H9 (cell line): ENCODE results near the gene SEMA5A. TPM values are rescaled to one million over a fixed set of nuclear protein-coding genes. Genes with fewer than 3 reads are reported as not detected.

Experiments used
- DNase-seq: peaks from one replicate; pipeline ENCODE4 v3.0.0-alpha.2; 2017
- H2AFZ ChIP-seq: one replicate; pipeline ENCODE4 v1.6.1; 2013; ENCODE audit warnings: mild to moderate bottlenecking, low read length, control low read depth, moderate library complexity
- H2AK5ac ChIP-seq: 2 replicates; pipeline ENCODE4 v1.6.1; 2013; ENCODE audit warnings: low read length, control low read depth, mixed read lengths; ENCODE audit not compliant: insufficient read length
- H2BK120ac ChIP-seq: one replicate; pipeline ENCODE4 v1.6.1; 2013; ENCODE audit warnings: low read depth, mild to moderate bottlenecking, low read length, control low read depth, inconsistent platforms; ENCODE audit not compliant: poor library complexity, severe bottlenecking
- H2BK12ac ChIP-seq: 2 replicates; pipeline ENCODE4 v1.6.1; 2013; ENCODE audit warnings: low read length, control low read depth, mixed read lengths, low read depth; ENCODE audit not compliant: insufficient read length
- H2BK15ac ChIP-seq: 2 replicates; pipeline ENCODE4 v1.6.1; 2013; ENCODE audit warnings: low read depth, low read length, control low read depth
- H2BK20ac ChIP-seq: one replicate; pipeline ENCODE4 v1.6.1; 2013; ENCODE audit warnings: low read depth, mild to moderate bottlenecking, low read length, control low read depth, inconsistent platforms; ENCODE audit not compliant: poor library complexity, severe bottlenecking
- H2BK5ac ChIP-seq: 2 replicates; pipeline ENCODE4 v1.6.1; 2013; ENCODE audit warnings: low read length, control low read depth, mixed read lengths; ENCODE audit not compliant: insufficient read length
- H3K14ac ChIP-seq: 2 replicates; pipeline ENCODE4 v1.6.1; 2013; ENCODE audit warnings: low read length, control low read depth; ENCODE audit not compliant: insufficient read depth
- H3K18ac ChIP-seq: 2 replicates; pipeline ENCODE4 v1.6.1; 2013; ENCODE audit warnings: low read depth, mild to moderate bottlenecking, mixed read lengths, low read length, control low read depth; ENCODE audit not compliant: insufficient read length
- H3K23ac ChIP-seq: 2 replicates; pipeline ENCODE4 v1.6.1; 2013; ENCODE audit warnings: low read length, control low read depth, mixed read lengths, low read depth; ENCODE audit not compliant: insufficient read length
- H3K23me2 ChIP-seq: 2 replicates; pipeline ENCODE4 v1.6.1; 2013; ENCODE audit warnings: low read depth, mild to moderate bottlenecking, mixed read lengths, low read length, control low read depth; ENCODE audit not compliant: insufficient read length, poor library complexity, severe bottlenecking
- H3K27ac ChIP-seq: 2 replicates; pipeline ENCODE4 v1.5.1; 2013; ENCODE audit warnings: low read length, control low read depth, mixed read lengths, low read depth; ENCODE audit not compliant: insufficient read length
- H3K27me3 ChIP-seq: 2 replicates; pipeline ENCODE4 v1.6.1; 2013; ENCODE audit warnings: low read length, control low read depth, inconsistent platforms; ENCODE audit not compliant: insufficient read depth
- H3K4ac ChIP-seq: 2 replicates; pipeline ENCODE4 v1.6.1; 2013; ENCODE audit warnings: low read depth, mild to moderate bottlenecking, control low read depth, inconsistent platforms, low read length, moderate library complexity
- H3K4me1 ChIP-seq: 2 replicates; pipeline ENCODE4 v1.6.1; 2013; ENCODE audit warnings: low read length, control low read depth, inconsistent platforms; ENCODE audit not compliant: insufficient read depth
- H3K4me2 ChIP-seq: 2 replicates; pipeline ENCODE4 v1.6.1; 2013; ENCODE audit warnings: low read length, control low read depth, mixed read lengths; ENCODE audit not compliant: insufficient read length, insufficient read depth
- H3K56ac ChIP-seq: 2 replicates; pipeline ENCODE4 v1.6.1; 2013; ENCODE audit warnings: low read depth, mild to moderate bottlenecking, mixed read lengths, low read length, control low read depth; ENCODE audit not compliant: insufficient read length
- H3K79me1 ChIP-seq: 2 replicates; pipeline ENCODE4 v1.6.1; 2013; ENCODE audit warnings: low read depth, mild to moderate bottlenecking, moderate library complexity, low read length, control low read depth, inconsistent platforms; ENCODE audit not compliant: insufficient read depth, poor library complexity, severe bottlenecking
- H3K79me2 ChIP-seq: 2 replicates; pipeline ENCODE4 v1.6.1; 2013; ENCODE audit warnings: low read length, control low read depth, inconsistent platforms; ENCODE audit not compliant: insufficient read depth
- H3K9ac ChIP-seq: 2 replicates; pipeline ENCODE4 v1.6.1; 2013; ENCODE audit warnings: low read length, control low read depth, mixed read lengths; ENCODE audit not compliant: insufficient read length; ENCODE audit errors: extremely low read depth
- H3K9me3 ChIP-seq: one replicate; pipeline ENCODE4 v1.6.1; 2013; ENCODE audit warnings: low read depth, low read length, inconsistent platforms; ENCODE audit not compliant: control insufficient read depth
- H3T11ph ChIP-seq: one replicate; pipeline ENCODE4 v1.6.1; 2013; ENCODE audit warnings: mild to moderate bottlenecking, low read length, control low read depth, inconsistent platforms
- H4K20me1 ChIP-seq: one replicate; pipeline ENCODE4 v1.6.1; 2013; ENCODE audit not compliant: control insufficient read depth, insufficient read length, insufficient read depth
- H4K5ac ChIP-seq: 2 replicates; pipeline ENCODE4 v1.6.1; 2013; ENCODE audit warnings: low read depth, mild to moderate bottlenecking, mixed read lengths, low read length, control low read depth; ENCODE audit not compliant: insufficient read length
- H4K8ac ChIP-seq: replicated peaks from 2 replicates; pipeline ENCODE4 v1.6.1; 2013; ENCODE audit warnings: low read length, control low read depth, mixed read lengths, low read depth; ENCODE audit not compliant: insufficient read length
- H4K91ac ChIP-seq: 2 replicates; pipeline ENCODE4 v1.6.1; 2013; ENCODE audit warnings: low read depth, mild to moderate bottlenecking, moderate library complexity, mixed read lengths, low read length, control low read depth; ENCODE audit not compliant: insufficient read length
- H3K27ac Mint-ChIP-seq, 3 experiments: 2 replicates in 2 of 3; 3 replicates in 1 of 3; pipeline ENCODE4 v1.8.0; 2020 to 2021; ENCODE audit warnings: mixed read lengths in 3 of 3, mild to moderate bottlenecking in 1 of 3, moderate library complexity in 1 of 3
- H3K27me3 Mint-ChIP-seq: 2 replicates; pipeline ENCODE4 v1.8.0; 2021; ENCODE audit warnings: low read depth, mild to moderate bottlenecking, moderate library complexity, mixed read lengths
- H3K36me3 Mint-ChIP-seq, 3 experiments: 2 replicates in 2 of 3; 3 replicates in 1 of 3; pipeline ENCODE4 v1.8.0; 2020 to 2021; ENCODE audit warnings: low read depth in 3 of 3, mixed read lengths in 3 of 3; ENCODE audit not compliant: insufficient read depth in 1 of 3
- H3K4me1 Mint-ChIP-seq, 2 experiments: 2 replicates each; pipeline ENCODE4 v1.8.0; 2020; ENCODE audit warnings: mixed read lengths in 2 of 2
- H3K4me3 Mint-ChIP-seq, 2 experiments: 2 replicates in 1 of 2; 3 replicates in 1 of 2; pipeline ENCODE4 v1.8.0; 2020 to 2021; ENCODE audit warnings: mild to moderate bottlenecking in 2 of 2, mixed read lengths in 2 of 2, moderate library complexity in 1 of 2
- H3K9me3 Mint-ChIP-seq, 2 experiments: 2 replicates in 1 of 2; 3 replicates in 1 of 2; pipeline ENCODE4 v1.8.0; 2020; ENCODE audit warnings: mild to moderate bottlenecking in 2 of 2, mixed read lengths in 2 of 2, moderate library complexity in 1 of 2
- CTCF ChIP-seq: fragments of 200-600 bp; sonication (generic); conservative IDR thresholded peaks from 3 replicates; pipeline ENCODE4 v1.8.0; 2021; ENCODE audit warnings: antibody characterized with exemption, mild to moderate bottlenecking
- WGBS: extraction: QIAGEN DNeasy Blood & Tissue Kit; methylation state at CpG from one replicate; pipeline ENCODE4 v1.1.7; 2013; ENCODE audit warnings: missing lambda C conversion rate, low lambda C conversion rate, mixed read lengths; ENCODE audit not compliant: insufficient read length; ENCODE audit errors: extremely low coverage; 5-methylcytosine and 5-hydroxymethylcytosine counted together
- total RNA-seq: library from RNA; stranded (reverse); gene quantifications from 2 replicates; pipeline ENCODE4 v1.2.1, GENCODE V29; 2021

The SEMA5A gene
- total RNA-seq, 1 experiment from 2014 or later: 4.3 TPM

- Histone ChIP-seq H3K79me2 (no peaks in the 10 kb centered on the region), H3K18ac (no peak overlapping the region), H3T11ph (no peak overlapping the region), H3K4me2 (no peak overlapping the region), H3K9me3 (no peaks in the 10 kb centered on the region), H3K4me1 (no peaks in the 10 kb centered on the region; the same call in 1 of the 2 replicates), H2AFZ (no peak overlapping the region), H4K8ac (no peak overlapping the region), H3K4ac (no peak overlapping the region), H2AK5ac (no peak overlapping the region), H2BK5ac (no peak overlapping the region), H3K23ac (no peak overlapping the region), H2BK12ac (no peak overlapping the region), H2BK20ac (no peak overlapping the region), H3K79me1 (no peaks in the 10 kb centered on the region), H4K20me1 (no peaks in the 10 kb centered on the region), H2BK120ac (no peak overlapping the region), H3K27ac (no peak overlapping the region), H3K23me2 (no peaks in the 10 kb centered on the region), H3K14ac (no peak overlapping the region), H3K9ac (no peak overlapping the region), H2BK15ac (no peak overlapping the region), H4K5ac (no peak overlapping the region), H4K91ac (no peak overlapping the region), H3K27me3 (no peaks in the 10 kb centered on the region), H3K56ac (no peak overlapping the region)
- H3K36me3 Mint-ChIP-seq: 0 out of 7 replicates have a peak, but pooled peaks cover 0 to 2% (median 0%) of the 10 kb centered on the region in 3 experiments
- 0 out of 7 replicates have a peak overlapping the region, but pooled peaks of 1 of the 3 experiments have one; percentile 17 for H3K27ac Mint-ChIP-seq
- no peaks in the 10 kb centered on the region for H3K9me3 Mint-ChIP-seq
- no peak for TF ChIP-seq CTCF
- no peaks in the 10 kb centered on the region for H3K27me3 Mint-ChIP-seq
- no CpG with 5 or more reads among the region's 7 CpGs for WGBS
- no peak overlapping the region for H3K4me3 Mint-ChIP-seq
- no peaks in the 10 kb centered on the region for H3K4me1 Mint-ChIP-seq
- no peak for DNase-seq
Measured at GRCh38 chr5:9380109-9380508, 165.8 kb downstream of the SEMA5A start.
